ENCODE results near the gene SCN11A.

DNA sequence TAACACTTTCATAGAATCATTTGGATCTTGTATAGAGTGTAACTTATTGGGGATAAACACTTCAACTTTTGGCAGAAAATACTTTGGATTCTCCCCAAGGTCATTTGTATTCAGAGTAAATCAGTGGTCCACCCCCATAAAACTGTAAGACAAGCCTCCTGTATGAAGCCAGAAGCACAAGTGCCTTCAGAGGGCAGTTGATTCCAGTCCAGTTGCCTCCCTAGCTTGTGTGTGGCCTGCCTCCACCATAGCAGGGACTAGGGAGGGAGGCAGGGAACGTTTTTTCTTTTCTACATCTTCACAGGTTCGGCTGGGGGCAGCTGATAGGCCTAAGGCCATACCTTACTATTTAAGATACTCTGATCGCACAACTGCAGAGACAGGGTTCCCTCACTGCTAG, 44.0 kb upstream of the SCN11A start:
- TF ChIP-seq CTCF (IDR thresholded peaks at IDR 0.05; ENCODE audit: low read length) (no peak), EZH2 (IDR thresholded peaks at IDR 0.05; ENCODE audit: borderline replicate concordance, low read length) (no peak)

Data from OCI-LY1 (cell line).